Sigmoid colon (tissue), 7 donors: ENCODE data around the gene RNF186. TPM values are rescaled to one million over a fixed set of nuclear protein-coding genes. Genes with fewer than 3 reads are reported as not detected.

ENCODE experiments used
- DNase-seq: peaks from one replicate; pipeline ENCODE4 v3.0.0-alpha.2; 2019
- H3K27ac ChIP-seq, 4 donors: fragments of 200-600 bp; sonication (generic); one replicate each; pipeline ENCODE4 v1.5.1; 2016 to 2019; ENCODE audit warnings: mild to moderate bottlenecking in 1 of 4
- H3K27me3 ChIP-seq, 3 donors: fragments of 200-600 bp; sonication (generic); one replicate each; pipeline ENCODE4 v1.5.1; 2019; ENCODE audit warnings: mild to moderate bottlenecking in 1 of 3
- H3K36me3 ChIP-seq, 4 donors: fragments of 200-600 bp; sonication (generic); one replicate each; pipeline ENCODE4 v1.5.1; 2016 to 2019
- H3K4me1 ChIP-seq, 4 donors: fragments of 200-600 bp; sonication (generic); one replicate each; pipeline ENCODE4 v1.5.1; 2017 to 2019
- H3K4me3 ChIP-seq, 4 donors: fragments of 200-600 bp; sonication (generic); one replicate each; pipeline ENCODE4 v1.5.1; 2017 to 2019; ENCODE audit warnings: mild to moderate bottlenecking in 2 of 4, moderate library complexity in 1 of 4
- H3K9me3 ChIP-seq, 4 donors: fragments of 200-600 bp in 3 of 4; sonication (generic) in 3 of 4; one replicate each; pipeline versions ENCODE4 v1.5.1 to v1.6.1; 2013 to 2019
- EP300 ChIP-seq, 4 donors: sonication (generic); formaldehyde crosslinking; IDR thresholded peaks; one replicate each; pipeline ENCODE4 v1.6.1; 2017; ENCODE audit warnings: antibody characterized with exemption in 4 of 4
- POLR2A ChIP-seq, 2 donors: fragments of 450-650 bp; IDR thresholded peaks; one replicate each; pipeline ENCODE4 v1.6.1; 2016; ENCODE audit warnings: antibody characterized with exemption in 2 of 2, mild to moderate bottlenecking in 2 of 2, moderate library complexity in 2 of 2
- POLR2AphosphoS5 ChIP-seq, 4 donors: sonication (generic); formaldehyde crosslinking; IDR thresholded peaks; one replicate each; pipeline ENCODE4 v1.6.1; 2017; ENCODE audit warnings: antibody characterized with exemption in 4 of 4
- WGBS, 2 donors: extraction: QIAGEN DNeasy Blood & Tissue Kit; methylation state at CpG; one replicate each; pipeline ENCODE4 v1.1.7; 2013; 5-methylcytosine and 5-hydroxymethylcytosine counted together
- intact Hi-C: fragments of 100-400 bp; cut with DNase I; formaldehyde crosslinking; loops from one replicate; pipeline ENCODE4 v1.15.1; 2023
- polyA plus RNA-seq, 3 donors: library from polyadenylated mRNA; stranded (reverse); fragments of 200-250 nt; gene quantifications; one replicate each; pipeline ENCODE4 v1.2.3, GENCODE V29; 2013
- total RNA-seq, 4 donors: library from RNA; depleted of rRNA; stranded (reverse); fragments of >200 nt; gene quantifications; one replicate each; pipeline ENCODE4 v1.1.0, GENCODE V29; 2016
- TF ChIP-seq, protein P1 (sequence below), 4 experiments: fragments of 450-650 bp in 3 of 4; fragments of 200-600 bp in 1 of 4; IDR thresholded peaks; one replicate each; pipeline ENCODE4 v1.5.1; 2016 to 2019; ENCODE audit warnings: antibody characterized with exemption in 4 of 4, mild to moderate bottlenecking in 3 of 4, moderate library complexity in 2 of 4
- donor health status: healthy with polysubstance abuse.
- donor health status: Bipolar disorder and iron deficiency.
- donor health status: healthy.

RNF186 gene
- total and polyA plus RNA-seq, 7 donors = 13.8 to 34.3 (median 19.7) TPM; not detected in 4

- peak; percentile 69 for DNase-seq
- WGBS, 2 donors = 1% methylated on average over 70 of the region's 70 CpGs
- no peaks in the 10 kb centered on the region for H3K9me3 ChIP-seq
- peak within 1 kb of the TSS; percentile 82 to 85 (median 84) for H3K27ac ChIP-seq
- no peaks in the 10 kb centered on the region for H3K27me3 ChIP-seq
- no peak for TF ChIP-seq POLR2A (IDR thresholded peaks at IDR 0.05)
- peak in 2 of 4 donors; percentile 30 to 32 for TF ChIP-seq POLR2AphosphoS5 (IDR thresholded peaks at IDR 0.05)
- TF ChIP-seq, protein P1, sequence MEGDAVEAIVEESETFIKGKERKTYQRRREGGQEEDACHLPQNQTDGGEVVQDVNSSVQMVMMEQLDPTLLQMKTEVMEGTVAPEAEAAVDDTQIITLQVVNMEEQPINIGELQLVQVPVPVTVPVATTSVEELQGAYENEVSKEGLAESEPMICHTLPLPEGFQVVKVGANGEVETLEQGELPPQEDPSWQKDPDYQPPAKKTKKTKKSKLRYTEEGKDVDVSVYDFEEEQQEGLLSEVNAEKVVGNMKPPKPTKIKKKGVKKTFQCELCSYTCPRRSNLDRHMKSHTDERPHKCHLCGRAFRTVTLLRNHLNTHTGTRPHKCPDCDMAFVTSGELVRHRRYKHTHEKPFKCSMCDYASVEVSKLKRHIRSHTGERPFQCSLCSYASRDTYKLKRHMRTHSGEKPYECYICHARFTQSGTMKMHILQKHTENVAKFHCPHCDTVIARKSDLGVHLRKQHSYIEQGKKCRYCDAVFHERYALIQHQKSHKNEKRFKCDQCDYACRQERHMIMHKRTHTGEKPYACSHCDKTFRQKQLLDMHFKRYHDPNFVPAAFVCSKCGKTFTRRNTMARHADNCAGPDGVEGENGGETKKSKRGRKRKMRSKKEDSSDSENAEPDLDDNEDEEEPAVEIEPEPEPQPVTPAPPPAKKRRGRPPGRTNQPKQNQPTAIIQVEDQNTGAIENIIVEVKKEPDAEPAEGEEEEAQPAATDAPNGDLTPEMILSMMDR (IDR thresholded peaks at IDR 0.05) = peak; percentile 9 to 54 (median 39)
- H3K4me1 ChIP-seq = peaks cover 0 to 18% (median 12%) of the 10 kb centered on the region in 4 donors
- peaks cover 0 to 14% (median 0%) of the 10 kb centered on the region in 4 donors for H3K36me3 ChIP-seq
- intact Hi-C loops = loop anchor here (5.0 kb wide), 3 partner anchors 42 to 83 kb away; partner anchors contain the start of gene OTUD3
- H3K4me3 ChIP-seq = peak within 1 kb of the TSS; percentile 40 to 70 (median 68)
Measured at GRCh38 chr1:19799230-19800075, 15.6 kb downstream of the RNF186 start, which contains the start of gene TMCO4. Gene TMCO4 (minus strand): TSS chr1:19799916. CDS start chr1:19780758, 19,158 bp downstream.

DNA sequence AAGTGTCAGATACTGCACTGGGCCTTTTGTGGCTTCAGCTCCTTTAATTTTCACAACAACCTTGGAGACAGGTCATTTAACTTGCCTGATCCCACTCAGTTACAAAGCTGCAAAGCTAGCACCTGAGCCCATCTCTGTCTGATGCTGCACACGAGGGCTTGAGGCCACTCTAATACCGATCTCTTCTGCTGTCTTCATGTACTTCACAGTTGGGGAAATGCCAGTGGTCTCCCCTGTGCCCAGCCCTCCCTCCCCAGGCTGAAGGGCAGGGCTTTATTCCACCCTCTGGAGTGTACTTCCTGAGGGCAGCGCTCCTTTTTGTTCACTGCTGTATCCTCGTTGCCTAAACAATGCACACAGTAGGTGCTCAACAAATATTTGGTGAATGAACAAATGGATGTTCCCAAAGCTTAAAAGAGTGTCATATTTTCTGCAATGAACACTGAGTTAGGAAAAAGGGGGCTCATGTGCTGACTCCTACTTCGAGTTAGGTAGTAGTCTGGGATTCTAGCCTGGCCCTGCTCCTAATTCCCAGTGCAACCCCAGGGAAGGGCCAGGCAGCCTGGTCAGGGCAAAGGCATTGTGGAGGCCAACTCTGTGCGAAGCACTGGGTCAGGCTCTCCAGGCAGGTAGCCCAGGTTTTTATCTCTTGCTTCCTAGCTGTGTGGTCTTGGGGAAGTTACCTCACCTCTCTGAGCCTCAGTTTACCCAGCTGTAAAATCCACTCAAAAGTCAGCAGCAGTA lies 16.4 kb downstream of the RNF186 start:
- TF ChIP-seq POLR2A (IDR thresholded peaks at IDR 0.05) = no peak
- TF ChIP-seq, protein P1 (IDR thresholded peaks at IDR 0.05) = no peak
- no peak for TF ChIP-seq POLR2AphosphoS5 (IDR thresholded peaks at IDR 0.05)
- TF ChIP-seq EP300 (IDR thresholded peaks at IDR 0.05) = no peak
- Histone ChIP-seq H3K4me3 (peak overlapping the region in 3 of 4 donors; percentile 66 to 70 (median 70)), H3K4me1 (peaks cover 0 to 18% (median 12%) of the 10 kb centered on the region in 4 donors), H3K27me3 (no peaks in the 10 kb centered on the region), H3K27ac (peak overlapping the region; percentile 82 to 85 (median 84)), H3K9me3 (no peaks in the 10 kb centered on the region), H3K36me3 (peaks cover 0 to 14% (median 0%) of the 10 kb centered on the region in 4 donors)
- 48 to 65% methylated on average over 6 of the region's 6 CpGs for WGBS, 2 donors
- intact Hi-C loops = loop anchor here (5.0 kb wide), 2 partner anchors 81 to 84 kb away; partner anchors contain the start of gene OTUD3
- no peak for DNase-seq

DNA sequence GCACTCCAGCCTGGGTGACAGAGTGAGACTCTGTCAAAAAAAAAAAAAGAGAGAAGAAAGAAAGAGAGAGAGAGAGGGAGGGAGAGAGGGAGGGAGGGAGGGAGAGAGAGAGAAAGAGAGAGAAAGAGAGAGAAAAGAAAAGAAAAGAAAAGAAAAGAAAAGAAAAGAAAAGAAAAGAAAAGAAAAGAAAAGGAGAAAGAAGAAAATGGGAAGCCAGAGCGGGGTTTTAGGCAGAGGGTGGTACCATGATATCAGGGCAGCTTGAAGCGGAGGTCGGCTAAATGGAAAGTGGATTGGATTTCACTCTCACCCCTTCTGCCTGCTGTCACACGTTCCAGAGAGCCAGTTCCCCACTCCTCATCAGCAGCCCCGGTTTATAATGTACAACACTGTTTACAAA lies 17.3 kb downstream of the RNF186 start:
- no peak for DNase-seq
- Histone ChIP-seq H3K4me1 (peaks cover 0 to 18% (median 12%) of the 10 kb centered on the region in 4 donors), H3K27me3 (no peaks in the 10 kb centered on the region), H3K4me3 (no peak overlapping the region), H3K9me3 (no peaks in the 10 kb centered on the region), H3K27ac (peak overlapping the region in 1 of 4 donors; percentile 84), H3K36me3 (peaks cover 0 to 21% (median 0%) of the 10 kb centered on the region in 4 donors)
- no peak for TF ChIP-seq EP300 (IDR thresholded peaks at IDR 0.05)
- 68 to 84% methylated on average over 5 of the region's 5 CpGs for WGBS, 2 donors
- intact Hi-C loops = loop anchor here (5.0 kb wide), 2 partner anchors 81 to 84 kb away; partner anchors contain the start of gene OTUD3

DNA sequence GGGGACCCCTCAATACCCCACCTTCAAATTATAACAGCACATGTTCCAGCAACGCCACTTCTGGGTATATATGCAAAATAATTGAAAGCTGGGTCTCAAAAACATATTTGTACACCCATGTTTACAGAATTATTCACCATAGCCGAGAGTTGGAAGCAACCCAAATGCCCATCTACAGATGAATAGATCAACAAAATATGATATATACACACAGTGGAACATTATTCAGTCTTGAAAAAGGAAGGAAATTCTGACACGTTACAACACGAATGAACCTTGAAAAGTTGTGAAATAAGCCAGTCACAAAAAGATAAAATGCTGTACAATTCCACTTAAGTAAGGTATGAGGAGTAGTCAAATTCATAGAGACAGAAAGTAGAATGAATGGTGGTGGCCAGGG lies 20.5 kb downstream of the RNF186 start:
- Histone ChIP-seq H3K4me1 (peaks cover 0 to 11% (median 9%) of the 10 kb centered on the region in 4 donors), H3K4me3 (no peak overlapping the region), H3K36me3 (peaks cover 0 to 42% (median 4%) of the 10 kb centered on the region in 4 donors), H3K9me3 (no peaks in the 10 kb centered on the region), H3K27ac (no peak overlapping the region), H3K27me3 (no peaks in the 10 kb centered on the region)
- TF ChIP-seq POLR2AphosphoS5 (IDR thresholded peaks at IDR 0.05) (no peak), POLR2A (IDR thresholded peaks at IDR 0.05) (no peak), EP300 (IDR thresholded peaks at IDR 0.05) (no peak)
- TF ChIP-seq, protein P1 (IDR thresholded peaks at IDR 0.05) = no peak
- WGBS, 2 donors = 83 to 84% methylated on average over 4 of the region's 4 CpGs
- DNase-seq = no peak
- intact Hi-C loops = no loop called here
